H1 (cell line): ENCODE data around the gene ALG14. TPM values are rescaled to one million over a fixed set of nuclear protein-coding genes. Genes with fewer than 3 reads are reported as not detected.

Experiments used
- BRCA1 ChIP-seq: IDR thresholded peaks from 2 replicates; pipeline ENCODE4 v1.6.1; 2012; ENCODE audit warnings: low read depth, low read length, improper control_type of control experiment
- CHD7 ChIP-seq: fragments of 300-600 bp; sonication (generic); IDR thresholded peaks from 2 replicates; pipeline ENCODE4 v1.7.1; 2012; ENCODE audit warnings: low read length, moderate library complexity, mild to moderate bottlenecking, inconsistent platforms; ENCODE audit not compliant: insufficient replicate concordance
- CTCF ChIP-seq, 3 experiments: IDR thresholded peaks; 1 replicate in 2 of 3; 2 replicates in 1 of 3; pipeline versions ENCODE4 v1.5.1 to v1.6.1; 2011; ENCODE audit warnings: low read length in 3 of 3, mild to moderate bottlenecking in 3 of 3, inconsistent platforms in 2 of 3, low read depth in 1 of 3, moderate library complexity in 1 of 3; ENCODE audit not compliant: insufficient read depth in 1 of 3; ENCODE audit errors: control extremely low read depth in 1 of 3
- EGR1 ChIP-seq: IDR thresholded peaks from 2 replicates; pipeline ENCODE4 v1.6.1; 2011; ENCODE audit warnings: low read depth, low read length, borderline replicate concordance
- KDM1A ChIP-seq: fragments of 200-600, 300-600 bp; sonication (generic); IDR thresholded peaks from 2 replicates; pipeline ENCODE4 v1.7.1; 2016; ENCODE audit warnings: mild to moderate bottlenecking, low read length, borderline replicate concordance
- NRF1 ChIP-seq: IDR thresholded peaks from 2 replicates; pipeline ENCODE4 v1.6.1; 2011; ENCODE audit warnings: mild to moderate bottlenecking, low read depth, low read length, improper control_type of control experiment
- RFX5 ChIP-seq: IDR thresholded peaks from 2 replicates; pipeline ENCODE4 v1.6.1; 2011; ENCODE audit warnings: low read depth, low read length, improper control_type of control experiment, borderline replicate concordance
- SRF ChIP-seq: IDR thresholded peaks from 2 replicates; pipeline ENCODE4 v1.6.1; 2011; ENCODE audit warnings: mild to moderate bottlenecking, low read depth, low read length, moderate library complexity
- polyA plus RNA-seq, 7 experiments: library from polyadenylated mRNA; depleted of rRNA in 3 of 7; stranded (reverse) in 5 of 7; unstranded in 2 of 7; fragments of >200 nt in 5 of 7; fragments of 200-250 nt in 2 of 7; gene quantifications; 1 replicate in 5 of 7; 2 replicates in 1 of 7; 4 replicates in 1 of 7; pipeline versions ENCODE4 v1.2.1 to v1.2.3, GENCODE V29; 2011 to 2013; ENCODE audit warnings: missing spikeins in 2 of 7, mixed read lengths in 2 of 7
- total RNA-seq: library from RNA; stranded (reverse); fragmentation: NEBNext Ultra II Directional; extraction: Animal tissue kit (Norgen Biotek cat#: 25700); gene quantifications from 2 replicates; pipeline ENCODE4 v1.2.1, GENCODE V29; 2021
- TF ChIP-seq, protein P1 (sequence below): IDR thresholded peaks from 2 replicates; pipeline ENCODE4 v1.6.1; 2012; ENCODE audit warnings: inconsistent platforms

The ALG14 gene
- total and polyA plus RNA-seq, 2 of the 8 experiments (the other 6 are each of a cell fraction or from before 2014, with no cell fraction given), result 0.95 to 1.3 TPM

- TF ChIP-seq CHD7, result no peak
- no peak for TF ChIP-seq KDM1A
- TF ChIP-seq EGR1, result no peak
- no peak for TF ChIP-seq RFX5
- no peak for TF ChIP-seq NRF1
- TF ChIP-seq, protein P1, sequence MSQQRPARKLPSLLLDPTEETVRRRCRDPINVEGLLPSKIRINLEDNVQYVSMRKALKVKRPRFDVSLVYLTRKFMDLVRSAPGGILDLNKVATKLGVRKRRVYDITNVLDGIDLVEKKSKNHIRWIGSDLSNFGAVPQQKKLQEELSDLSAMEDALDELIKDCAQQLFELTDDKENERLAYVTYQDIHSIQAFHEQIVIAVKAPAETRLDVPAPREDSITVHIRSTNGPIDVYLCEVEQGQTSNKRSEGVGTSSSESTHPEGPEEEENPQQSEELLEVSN, result no peak
- no peak for TF ChIP-seq SRF
- TF ChIP-seq BRCA1, result no peak
- no peak for TF ChIP-seq CTCF (IDR thresholded peaks at IDR 0.05; ENCODE audit: control extremely low read depth in 1 of 3, insufficient read depth in 1 of 3, low read depth in 1 of 3, low read length in 3 of 3)
Measured at GRCh38 chr1:95067568-95067967, 5.2 kb downstream of the ALG14 start (continued).
